Ishikawa (cell line): Measurements from ENCODE around the gene SNN.

Source experiments
- CEBPB ChIP-seq: IDR thresholded peaks from 2 replicates; pipeline ENCODE4 v1.6.1; 2012
- CREB1 ChIP-seq: IDR thresholded peaks from 2 replicates; pipeline ENCODE4 v1.6.1; 2012; ENCODE audit warnings: low read depth
- EGR1 ChIP-seq: IDR thresholded peaks from 2 replicates; pipeline ENCODE4 v1.6.1; 2012
- EP300 ChIP-seq: IDR thresholded peaks from 2 replicates; pipeline ENCODE4 v1.6.1; 2012; ENCODE audit warnings: borderline replicate concordance
- FOXM1 ChIP-seq: IDR thresholded peaks from 2 replicates; pipeline ENCODE4 v1.6.1; 2012; ENCODE audit warnings: low read depth, borderline replicate concordance
- MAX ChIP-seq: IDR thresholded peaks from 2 replicates; pipeline ENCODE4 v1.6.1; 2012
- NFIC ChIP-seq: IDR thresholded peaks from 2 replicates; pipeline ENCODE4 v1.6.1; 2012
- RAD21 ChIP-seq: IDR thresholded peaks from 2 replicates; pipeline ENCODE4 v1.6.1; 2012; ENCODE audit warnings: low read depth
- REST ChIP-seq: IDR thresholded peaks from 2 replicates; pipeline ENCODE4 v1.6.1; 2012; ENCODE audit warnings: low read depth, mild to moderate bottlenecking
- TAF1 ChIP-seq: IDR thresholded peaks from 2 replicates; pipeline ENCODE4 v1.6.1; 2012; ENCODE audit warnings: low read depth, mild to moderate bottlenecking
- TCF12 ChIP-seq: IDR thresholded peaks from 2 replicates; pipeline ENCODE4 v1.6.1; 2012; ENCODE audit warnings: low read depth
- TEAD4 ChIP-seq: IDR thresholded peaks from 2 replicates; pipeline ENCODE4 v1.6.1; 2012
- USF1 ChIP-seq: IDR thresholded peaks from 2 replicates; pipeline ENCODE4 v1.6.1; 2012
- YY1 ChIP-seq: IDR thresholded peaks from 2 replicates; pipeline ENCODE4 v1.6.1; 2012; ENCODE audit warnings: low read depth
- ZBTB7A ChIP-seq: IDR thresholded peaks from 2 replicates; pipeline ENCODE4 v1.6.1; 2012; ENCODE audit warnings: low read depth

Gene SNN

GRCh38 chr16:11691235-11691634, 23.0 kb downstream of the SNN start:
- TF ChIP-seq NFIC (no peak), YY1 (no peak), REST (no peak), CEBPB (no peak), MAX (no peak), FOXM1 (no peak), EP300 (no peak), TCF12 (no peak), RAD21 (no peak), TEAD4 (no peak), CREB1 (no peak), TAF1 (no peak), USF1 (no peak), ZBTB7A (no peak), EGR1 (no peak)

GRCh38 chr16:11691771-11692170, 23.5 kb downstream of the SNN start:
- TF ChIP-seq EP300 (no peak), USF1 (no peak), RAD21 (no peak), CREB1 (no peak), NFIC (no peak), TCF12 (no peak), FOXM1 (no peak), ZBTB7A (no peak), TAF1 (no peak), EGR1 (no peak), TEAD4 (no peak), YY1 (no peak), MAX (no peak)

GRCh38 chr16:11692171-11692570, 23.9 kb downstream of the SNN start:
- TF ChIP-seq ZBTB7A = no peak
- TF ChIP-seq NFIC = no peak
- no peak for TF ChIP-seq TEAD4
- no peak for TF ChIP-seq MAX
- TF ChIP-seq TAF1 = no peak
- no peak for TF ChIP-seq YY1
- TF ChIP-seq CREB1 = no peak
- TF ChIP-seq EGR1 = no peak
- TF ChIP-seq RAD21 = no peak
- TF ChIP-seq REST = no peak
- no peak for TF ChIP-seq CEBPB
- no peak for TF ChIP-seq FOXM1
- no peak for TF ChIP-seq USF1
- TF ChIP-seq EP300 = no peak
- no peak for TF ChIP-seq TCF12

GRCh38 chr16:11692651-11693050, 24.4 kb downstream of the SNN start:
- TF ChIP-seq EGR1 (no peak), TCF12 (no peak), CEBPB (no peak), USF1 (no peak)
